Prostate gland (tissue), 2 donors: ENCODE measurements around the gene GUCY1B1.

ENCODE experiments used
- POLR2A ChIP-seq: fragments of 450-650 bp; IDR thresholded peaks from one replicate; pipeline ENCODE4 v1.6.1; 2016; ENCODE audit warnings: antibody characterized with exemption, mild to moderate bottlenecking
- POLR2AphosphoS5 ChIP-seq: sonication (generic); formaldehyde crosslinking; IDR thresholded peaks from one replicate; pipeline ENCODE4 v1.6.1; 2017; ENCODE audit warnings: antibody characterized with exemption
- TF ChIP-seq, protein P1 (sequence below), 4 experiments: fragments of 200-600 bp in 2 of 4; fragments of 450-650 bp in 2 of 4; sonication (generic) in 2 of 4; IDR thresholded peaks; 1 replicate in 3 of 4; 2 replicates in 1 of 4; pipeline ENCODE4 v1.5.1; 2016 to 2019; ENCODE audit warnings: antibody characterized with exemption in 4 of 4, mild to moderate bottlenecking in 2 of 4, moderate library complexity in 2 of 4

- no peak for TF ChIP-seq POLR2A
- TF ChIP-seq, protein P1, sequence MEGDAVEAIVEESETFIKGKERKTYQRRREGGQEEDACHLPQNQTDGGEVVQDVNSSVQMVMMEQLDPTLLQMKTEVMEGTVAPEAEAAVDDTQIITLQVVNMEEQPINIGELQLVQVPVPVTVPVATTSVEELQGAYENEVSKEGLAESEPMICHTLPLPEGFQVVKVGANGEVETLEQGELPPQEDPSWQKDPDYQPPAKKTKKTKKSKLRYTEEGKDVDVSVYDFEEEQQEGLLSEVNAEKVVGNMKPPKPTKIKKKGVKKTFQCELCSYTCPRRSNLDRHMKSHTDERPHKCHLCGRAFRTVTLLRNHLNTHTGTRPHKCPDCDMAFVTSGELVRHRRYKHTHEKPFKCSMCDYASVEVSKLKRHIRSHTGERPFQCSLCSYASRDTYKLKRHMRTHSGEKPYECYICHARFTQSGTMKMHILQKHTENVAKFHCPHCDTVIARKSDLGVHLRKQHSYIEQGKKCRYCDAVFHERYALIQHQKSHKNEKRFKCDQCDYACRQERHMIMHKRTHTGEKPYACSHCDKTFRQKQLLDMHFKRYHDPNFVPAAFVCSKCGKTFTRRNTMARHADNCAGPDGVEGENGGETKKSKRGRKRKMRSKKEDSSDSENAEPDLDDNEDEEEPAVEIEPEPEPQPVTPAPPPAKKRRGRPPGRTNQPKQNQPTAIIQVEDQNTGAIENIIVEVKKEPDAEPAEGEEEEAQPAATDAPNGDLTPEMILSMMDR (IDR thresholded peaks at IDR 0.05), result no peak
- no peak for TF ChIP-seq POLR2AphosphoS5
Observed at GRCh38 chr4:155807021-155807420, 48.2 kb downstream of the GUCY1B1 start.
